SK-N-SH (cell line): ENCODE measurements around the gene CLINT1.

Source experiments
- FOSL2 ChIP-seq: IDR thresholded peaks from 2 replicates; pipeline ENCODE4 v1.4.0; 2012; ENCODE audit warnings: low read depth, mild to moderate bottlenecking, moderate library complexity, borderline replicate concordance
- FOXJ3 ChIP-seq: sonication (generic); formaldehyde crosslinking; IDR thresholded peaks from 2 replicates; pipeline ENCODE4 v1.5.1; 2020; ENCODE audit warnings: mild to moderate bottlenecking, missing genetic modification reagents
- JUND ChIP-seq: IDR thresholded peaks from 2 replicates; pipeline ENCODE4 v1.4.0; 2012
- MEF2A ChIP-seq: IDR thresholded peaks from 2 replicates; pipeline ENCODE4 v1.4.0; 2012; ENCODE audit warnings: low read depth, borderline replicate concordance
- MXI1 ChIP-seq: IDR thresholded peaks from 2 replicates; pipeline ENCODE4 v1.6.1; 2012; ENCODE audit warnings: mild to moderate bottlenecking, low read depth, low read length, improper control_type of control experiment
- RAD21 ChIP-seq: IDR thresholded peaks from 2 replicates; pipeline ENCODE4 v1.6.1; 2012; ENCODE audit warnings: mild to moderate bottlenecking, low read length
- RFX5 ChIP-seq: IDR thresholded peaks from 2 replicates; pipeline ENCODE4 v1.6.1; 2012; ENCODE audit warnings: mild to moderate bottlenecking, improper control_type of control experiment, low read length
- RXRA ChIP-seq: IDR thresholded peaks from 2 replicates; pipeline ENCODE4 v1.4.0; 2012; ENCODE audit warnings: low read depth, mild to moderate bottlenecking, borderline replicate concordance
- TEAD4 ChIP-seq: IDR thresholded peaks from 2 replicates; pipeline ENCODE4 v1.4.0; 2012; ENCODE audit warnings: mild to moderate bottlenecking, borderline replicate concordance; ENCODE audit not compliant: insufficient read depth
- YY1 ChIP-seq: IDR thresholded peaks from 2 replicates; pipeline ENCODE4 v1.4.0; 2012; ENCODE audit warnings: low read depth, mild to moderate bottlenecking
- TF ChIP-seq, protein P1 (sequence below): fragments of 200-600 bp; sonication (generic); IDR thresholded peaks from 2 replicates; pipeline ENCODE4 v1.6.1; 2017; ENCODE audit warnings: antibody characterized with exemption, mild to moderate bottlenecking, moderate library complexity

DNA sequence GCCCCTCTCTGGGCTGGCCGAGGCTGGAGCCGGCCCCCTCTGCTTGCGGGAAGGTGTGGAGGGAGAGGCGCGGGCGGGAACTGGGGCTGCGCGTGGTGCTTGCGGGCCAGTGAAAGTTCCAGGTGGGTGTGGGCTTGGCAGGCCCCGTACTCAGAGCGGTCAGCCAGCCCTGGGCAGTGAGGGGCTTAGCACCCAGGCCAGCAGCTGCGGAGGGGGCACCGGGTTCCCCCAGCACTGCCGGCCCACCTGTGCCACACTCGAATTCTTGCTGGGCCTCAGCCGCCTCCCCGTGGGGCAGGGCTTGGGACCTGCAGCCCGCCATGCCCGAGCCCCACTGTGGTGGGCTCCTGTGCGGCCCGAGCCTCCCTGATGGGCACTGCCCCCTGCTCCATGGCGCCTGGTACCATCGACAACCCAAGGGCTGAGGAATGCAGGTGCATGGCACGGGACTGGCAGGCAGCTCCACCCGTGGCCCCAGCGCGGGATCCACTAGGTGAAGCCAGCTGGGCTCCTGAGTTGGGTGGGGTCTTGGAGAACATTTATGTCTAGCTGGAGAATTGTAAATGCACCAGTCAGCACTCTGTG lies 27.9 kb upstream of the CLINT1 start:
- TF ChIP-seq FOSL2 (no peak), MXI1 (no peak), FOXJ3 (CRISPR knock-in tag) (no peak), RAD21 (no peak), RXRA (no peak), YY1 (no peak), JUND (no peak), RFX5 (no peak), MEF2A (no peak), TEAD4 (no peak)
- TF ChIP-seq, protein P1, sequence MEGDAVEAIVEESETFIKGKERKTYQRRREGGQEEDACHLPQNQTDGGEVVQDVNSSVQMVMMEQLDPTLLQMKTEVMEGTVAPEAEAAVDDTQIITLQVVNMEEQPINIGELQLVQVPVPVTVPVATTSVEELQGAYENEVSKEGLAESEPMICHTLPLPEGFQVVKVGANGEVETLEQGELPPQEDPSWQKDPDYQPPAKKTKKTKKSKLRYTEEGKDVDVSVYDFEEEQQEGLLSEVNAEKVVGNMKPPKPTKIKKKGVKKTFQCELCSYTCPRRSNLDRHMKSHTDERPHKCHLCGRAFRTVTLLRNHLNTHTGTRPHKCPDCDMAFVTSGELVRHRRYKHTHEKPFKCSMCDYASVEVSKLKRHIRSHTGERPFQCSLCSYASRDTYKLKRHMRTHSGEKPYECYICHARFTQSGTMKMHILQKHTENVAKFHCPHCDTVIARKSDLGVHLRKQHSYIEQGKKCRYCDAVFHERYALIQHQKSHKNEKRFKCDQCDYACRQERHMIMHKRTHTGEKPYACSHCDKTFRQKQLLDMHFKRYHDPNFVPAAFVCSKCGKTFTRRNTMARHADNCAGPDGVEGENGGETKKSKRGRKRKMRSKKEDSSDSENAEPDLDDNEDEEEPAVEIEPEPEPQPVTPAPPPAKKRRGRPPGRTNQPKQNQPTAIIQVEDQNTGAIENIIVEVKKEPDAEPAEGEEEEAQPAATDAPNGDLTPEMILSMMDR = no peak
